Activated CD4-positive, alpha-beta memory T cell treated with anti-CD3 and anti-CD28 coated beads for 36 hours (primary cell): ENCODE results near the gene ATOH8. TPM values are rescaled to one million over a fixed set of nuclear protein-coding genes. Genes with fewer than 3 reads are reported as not detected.
A peak's percentile ranks its signal among the peaks of the same experiment; 100 is the strongest.

Experiments
- CTCF ChIA-PET: fragments of 350-600 bp; sonication (Branson Sonifier 250); formaldehyde crosslinking; loops from one replicate; lab custom pipeline; 2021; ENCODE audit warnings: antibody characterized with exemption, inconsistent platforms; lab: Charles Lee
- POLR2A ChIA-PET: fragments of 350-600 bp; sonication (Branson Sonifier 250); formaldehyde crosslinking; loops from one replicate; lab custom pipeline; 2021; ENCODE audit warnings: antibody characterized with exemption; lab: Charles Lee
- DNase-seq: peaks from one replicate; pipeline ENCODE4 v3.0.0-alpha.2; 2020
- H3K27ac Mint-ChIP-seq: one replicate; pipeline ENCODE4 v1.8.0; 2021; ENCODE audit warnings: mixed read lengths
- H3K27me3 Mint-ChIP-seq: one replicate; pipeline ENCODE4 v1.8.0; 2021; ENCODE audit warnings: mixed read lengths
- H3K36me3 Mint-ChIP-seq: one replicate; pipeline ENCODE4 v1.8.0; 2021; ENCODE audit warnings: mixed read lengths
- H3K4me1 Mint-ChIP-seq: one replicate; pipeline ENCODE4 v1.8.0; 2021; ENCODE audit warnings: low read depth, mixed read lengths
- H3K4me3 Mint-ChIP-seq: one replicate; pipeline ENCODE4 v1.8.0; 2021; ENCODE audit warnings: mild to moderate bottlenecking, mixed read lengths
- H3K9me3 Mint-ChIP-seq: one replicate; pipeline ENCODE4 v1.8.0; 2021; ENCODE audit warnings: mixed read lengths
- intact Hi-C: fragments of 100-400 bp; cut with micrococcal nuclease; formaldehyde crosslinking; loops from one replicate; pipeline ENCODE4 v1.15.1; 2023
- total RNA-seq, 2 experiments: library from RNA; stranded (reverse); gene quantifications; one replicate each; pipeline ENCODE4 v1.2.3, GENCODE V29; 2021

The ATOH8 gene
- not detected for total RNA-seq

GRCh38 chr2:85753525-85754312 is at the start of gene ATOH8:
ATOH8 (plus strand) TSS chr2:85753991; CDS start chr2:85754190, 199 bp downstream.
- Mint-ChIP-seq H3K27ac (no peak within 1 kb of the TSS), H3K4me1 (peaks cover 13% of the 10 kb centered on the region), H3K36me3 (no peaks in the 10 kb centered on the region), H3K4me3 (peak within 1 kb of the TSS; percentile 64), H3K27me3 (peaks cover 57% of the 10 kb centered on the region), H3K9me3 (no peaks in the 10 kb centered on the region)
- DNase-seq: peak; percentile 47
- intact Hi-C loops: loop anchor here (5.0 kb wide), 2 partner anchors 134 to 284 kb away; partner anchors contain the start of gene ST3GAL5
- CTCF ChIA-PET: interaction anchor here (0.8 to 5.9 kb wide), 7 partner anchors 25 to 136 kb away, joined by 3 to 93 read pairs (median 5); no protein-coding TSS in a partner anchor
- POLR2A ChIA-PET: interaction anchor here (1.1 kb wide), 1 partner anchor 352 kb away, joined by 3 read pairs; the partner anchor contains the start of genes POLR1A and PTCD3

- Mint-ChIP-seq H3K4me3 (no peak overlapping the region), H3K9me3 (no peaks in the 10 kb centered on the region), H3K27me3 (peaks cover 4% of the 10 kb centered on the region), H3K27ac (no peak overlapping the region), H3K36me3 (no peaks in the 10 kb centered on the region), H3K4me1 (peaks cover 34% of the 10 kb centered on the region)
- POLR2A ChIA-PET: no interaction called here
- DNase-seq: no peak
- CTCF ChIA-PET: interaction anchor here (1.0 to 7.8 kb wide), 4 partner anchors 8 to 67 kb away, joined by 3 to 96 read pairs (median 20); partner anchors contain the start of gene GNLY
- intact Hi-C loops: no loop called here
Observed at GRCh38 chr2:85704038-85704437, 49.8 kb upstream of the ATOH8 start.

- DNase-seq: peak; percentile 30
- ChIA-PET CTCF (interaction anchor here (0.9 to 7.8 kb wide), 11 partner anchors 9 to 295 kb away, joined by 3 to 96 read pairs (median 7); partner anchors contain the start of gene GNLY), POLR2A (interaction anchor here (0.7 kb wide), 1 partner anchor 11 kb away, joined by 3 read pairs; no protein-coding TSS in a partner anchor)
- H3K4me3 Mint-ChIP-seq: no peak overlapping the region
- H3K4me1 Mint-ChIP-seq: peaks cover 34% of the 10 kb centered on the region
- H3K27me3 Mint-ChIP-seq: peaks cover 4% of the 10 kb centered on the region
- intact Hi-C loops: no loop called here
- no peak overlapping the region for H3K27ac Mint-ChIP-seq
- H3K36me3 Mint-ChIP-seq: no peaks in the 10 kb centered on the region
- no peaks in the 10 kb centered on the region for H3K9me3 Mint-ChIP-seq
Observed at GRCh38 chr2:85704800-85705679, 48.8 kb upstream of the ATOH8 start.

- Mint-ChIP-seq H3K36me3 (no peaks in the 10 kb centered on the region), H3K4me3 (no peak overlapping the region), H3K27ac (no peak overlapping the region), H3K9me3 (no peaks in the 10 kb centered on the region), H3K4me1 (peaks cover 34% of the 10 kb centered on the region), H3K27me3 (peaks cover 4% of the 10 kb centered on the region)
- no peak for DNase-seq
- ChIA-PET CTCF (interaction anchor here (0.9 to 7.8 kb wide), 10 partner anchors 10 to 294 kb away, joined by 3 to 96 read pairs (median 7); partner anchors contain the start of gene GNLY), POLR2A (no interaction called here)
- intact Hi-C loops: loop anchor here (2.0 kb wide), 2 partner anchors 13 to 285 kb away; no protein-coding TSS in a partner anchor
Observed at GRCh38 chr2:85705680-85706039, 48.1 kb upstream of the ATOH8 start.

- ChIA-PET CTCF (interaction anchor here (0.9 to 7.8 kb wide), 10 partner anchors 9 to 294 kb away, joined by 3 to 96 read pairs (median 7); partner anchors contain the start of gene GNLY), POLR2A (no interaction called here)
- no peak for DNase-seq
- intact Hi-C loops: loop anchor here (2.0 kb wide), 2 partner anchors 13 to 285 kb away; no protein-coding TSS in a partner anchor
- Mint-ChIP-seq H3K4me3 (no peak overlapping the region), H3K36me3 (no peaks in the 10 kb centered on the region), H3K27ac (no peak overlapping the region), H3K9me3 (no peaks in the 10 kb centered on the region), H3K4me1 (peaks cover 34% of the 10 kb centered on the region), H3K27me3 (peaks cover 4% of the 10 kb centered on the region)
Observed at GRCh38 chr2:85706063-85706462, 47.7 kb upstream of the ATOH8 start.

- ChIA-PET CTCF (interaction anchor here (0.9 to 7.8 kb wide), 20 partner anchors 10 to 316 kb away, joined by 3 to 96 read pairs (median 8); partner anchors contain the start of gene GNLY), POLR2A (interaction anchor here (0.6 kb wide), 1 partner anchor 293 kb away, joined by 3 read pairs; no protein-coding TSS in a partner anchor)
- H3K27ac Mint-ChIP-seq: no peak overlapping the region
- intact Hi-C loops: loop anchor here (1.0 to 2.0 kb wide), 4 partner anchors 14 to 286 kb away; no protein-coding TSS in a partner anchor
- H3K9me3 Mint-ChIP-seq: no peaks in the 10 kb centered on the region
- no peak for DNase-seq
- H3K4me3 Mint-ChIP-seq: no peak overlapping the region
- H3K36me3 Mint-ChIP-seq: no peaks in the 10 kb centered on the region
- peaks cover 4% of the 10 kb centered on the region for H3K27me3 Mint-ChIP-seq
- peaks cover 32% of the 10 kb centered on the region for H3K4me1 Mint-ChIP-seq
Observed at GRCh38 chr2:85706599-85707296, 47.0 kb upstream of the ATOH8 start.

GRCh38 chr2:85707304-85707703 is 46.5 kb upstream of the ATOH8 start:
- Mint-ChIP-seq H3K27me3 (peaks cover 4% of the 10 kb centered on the region), H3K36me3 (no peaks in the 10 kb centered on the region), H3K27ac (no peak overlapping the region), H3K4me1 (peaks cover 28% of the 10 kb centered on the region), H3K9me3 (no peaks in the 10 kb centered on the region), H3K4me3 (no peak overlapping the region)
- CTCF ChIA-PET: interaction anchor here (0.9 to 7.8 kb wide), 21 partner anchors 10 to 316 kb away, joined by 3 to 96 read pairs (median 6); partner anchors contain the start of gene GNLY
- POLR2A ChIA-PET: interaction anchor here (0.6 kb wide), 1 partner anchor 292 kb away, joined by 3 read pairs; no protein-coding TSS in a partner anchor
- intact Hi-C loops: loop anchor here (1.0 to 2.0 kb wide), 4 partner anchors 15 to 287 kb away; no protein-coding TSS in a partner anchor
- peak; percentile 65 for DNase-seq

GRCh38 chr2:85708641-85709040 is 45.1 kb upstream of the ATOH8 start:
- ChIA-PET CTCF (interaction anchor here (1.2 to 7.8 kb wide), 9 partner anchors 10 to 317 kb away, joined by 3 to 96 read pairs (median 15); partner anchors contain the start of gene GNLY), POLR2A (no interaction called here)
- H3K27ac Mint-ChIP-seq: no peak overlapping the region
- H3K4me3 Mint-ChIP-seq: no peak overlapping the region
- no peaks in the 10 kb centered on the region for H3K9me3 Mint-ChIP-seq
- intact Hi-C loops: no loop called here
- H3K4me1 Mint-ChIP-seq: peaks cover 17% of the 10 kb centered on the region
- no peaks in the 10 kb centered on the region for H3K36me3 Mint-ChIP-seq
- peaks cover 4% of the 10 kb centered on the region for H3K27me3 Mint-ChIP-seq
- no peak for DNase-seq

GRCh38 chr2:85709401-85709811 is 44.4 kb upstream of the ATOH8 start:
- no peak for DNase-seq
- H3K27me3 Mint-ChIP-seq: peaks cover 4% of the 10 kb centered on the region
- intact Hi-C loops: no loop called here
- no peak overlapping the region for H3K4me3 Mint-ChIP-seq
- H3K9me3 Mint-ChIP-seq: no peaks in the 10 kb centered on the region
- H3K4me1 Mint-ChIP-seq: peaks cover 15% of the 10 kb centered on the region
- ChIA-PET CTCF (interaction anchor here (1.2 to 7.8 kb wide), 7 partner anchors 10 to 72 kb away, joined by 3 to 96 read pairs (median 15); no protein-coding TSS in a partner anchor), POLR2A (no interaction called here)
- H3K36me3 Mint-ChIP-seq: no peaks in the 10 kb centered on the region
- H3K27ac Mint-ChIP-seq: no peak overlapping the region

- no peak overlapping the region for H3K27ac Mint-ChIP-seq
- CTCF ChIA-PET: interaction anchor here (0.7 to 7.8 kb wide), 4 partner anchors 9 to 31 kb away, joined by 3 to 96 read pairs (median 11); no protein-coding TSS in a partner anchor
- H3K36me3 Mint-ChIP-seq: no peaks in the 10 kb centered on the region
- peaks cover 6% of the 10 kb centered on the region for H3K4me1 Mint-ChIP-seq
- H3K4me3 Mint-ChIP-seq: no peak overlapping the region
- H3K9me3 Mint-ChIP-seq: no peaks in the 10 kb centered on the region
- POLR2A ChIA-PET: no interaction called here
- peaks cover 4% of the 10 kb centered on the region for H3K27me3 Mint-ChIP-seq
- DNase-seq: no peak
- intact Hi-C loops: no loop called here
Observed at GRCh38 chr2:85710687-85711577, 42.9 kb upstream of the ATOH8 start.
